Breast epithelium (tissue), 3 donors: ENCODE measurements around the gene SAP30BP.

Experiments used
- POLR2A ChIP-seq: fragments of 450-650 bp; IDR thresholded peaks from one replicate; pipeline ENCODE4 v1.6.1; 2016; ENCODE audit warnings: antibody characterized with exemption, mild to moderate bottlenecking, moderate library complexity
- TF ChIP-seq, protein P1 (sequence below), 3 donors: fragments of 450-650 bp; IDR thresholded peaks; one replicate each; pipeline ENCODE4 v1.5.1; 2016 to 2017; ENCODE audit warnings: antibody characterized with exemption in 3 of 3, mild to moderate bottlenecking in 3 of 3, moderate library complexity in 3 of 3

DNA sequence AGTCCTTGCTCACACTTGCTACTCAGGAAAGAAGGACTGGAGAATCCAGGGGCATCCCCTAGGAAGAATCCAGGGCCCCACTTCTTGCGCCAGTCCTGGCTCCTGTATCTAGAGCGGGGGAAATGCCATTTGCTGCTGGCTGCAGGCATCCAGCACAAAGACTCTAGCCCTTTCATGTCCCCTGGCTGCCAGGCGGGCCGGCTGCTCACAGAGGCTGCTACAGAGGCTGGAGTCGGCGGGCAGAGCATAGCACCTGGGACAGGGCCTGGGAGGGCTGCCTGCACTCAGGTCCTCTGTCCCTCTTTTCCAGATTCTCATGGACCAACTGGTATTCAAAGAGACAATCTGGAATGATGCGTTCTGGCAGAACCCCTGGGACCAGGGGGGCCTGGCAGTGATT, 20.1 kb upstream of the SAP30BP start:
- TF ChIP-seq, protein P1, sequence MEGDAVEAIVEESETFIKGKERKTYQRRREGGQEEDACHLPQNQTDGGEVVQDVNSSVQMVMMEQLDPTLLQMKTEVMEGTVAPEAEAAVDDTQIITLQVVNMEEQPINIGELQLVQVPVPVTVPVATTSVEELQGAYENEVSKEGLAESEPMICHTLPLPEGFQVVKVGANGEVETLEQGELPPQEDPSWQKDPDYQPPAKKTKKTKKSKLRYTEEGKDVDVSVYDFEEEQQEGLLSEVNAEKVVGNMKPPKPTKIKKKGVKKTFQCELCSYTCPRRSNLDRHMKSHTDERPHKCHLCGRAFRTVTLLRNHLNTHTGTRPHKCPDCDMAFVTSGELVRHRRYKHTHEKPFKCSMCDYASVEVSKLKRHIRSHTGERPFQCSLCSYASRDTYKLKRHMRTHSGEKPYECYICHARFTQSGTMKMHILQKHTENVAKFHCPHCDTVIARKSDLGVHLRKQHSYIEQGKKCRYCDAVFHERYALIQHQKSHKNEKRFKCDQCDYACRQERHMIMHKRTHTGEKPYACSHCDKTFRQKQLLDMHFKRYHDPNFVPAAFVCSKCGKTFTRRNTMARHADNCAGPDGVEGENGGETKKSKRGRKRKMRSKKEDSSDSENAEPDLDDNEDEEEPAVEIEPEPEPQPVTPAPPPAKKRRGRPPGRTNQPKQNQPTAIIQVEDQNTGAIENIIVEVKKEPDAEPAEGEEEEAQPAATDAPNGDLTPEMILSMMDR (IDR thresholded peaks at IDR 0.05), result no peak
- TF ChIP-seq POLR2A, result no peak
